NCI-H2196 (cell line): ENCODE data around the gene SAMD14.

ENCODE experiments used
- DNase-seq: peaks from one replicate; lab custom pipeline; 2025; ENCODE audit not compliant: unreplicated experiment; lab: John Stamatoyannopoulos, UW

The SAMD14 gene

GRCh38 chr17:50133769-50134099 is 3.8 kb upstream of the SAMD14 start:
- DNase-seq: no peak

- no peak for DNase-seq
Observed at GRCh38 chr17:50133028-50133768, 3.2 kb upstream of the SAMD14 start.

- no peak for DNase-seq
Observed at GRCh38 chr17:50132104-50132794, 2.3 kb upstream of the SAMD14 start.

GRCh38 chr17:50130559-50131305 is 772 bp upstream of the SAMD14 start:
- DNase-seq: peak; percentile 70

- no peak for DNase-seq
Observed at GRCh38 chr17:50129353-50129727, 620 bp downstream of the SAMD14 start.

- DNase-seq: no peak
Observed at GRCh38 chr17:50128441-50129352, 1.3 kb downstream of the SAMD14 start.

- no peak for DNase-seq
Observed at GRCh38 chr17:50127697-50128361, 2.1 kb downstream of the SAMD14 start.

GRCh38 chr17:50125420-50125997 is 4.5 kb downstream of the SAMD14 start:
- DNase-seq: no peak

GRCh38 chr17:50123649-50124349 is 6.2 kb downstream of the SAMD14 start:
- no peak for DNase-seq

- no peak for DNase-seq
Observed at GRCh38 chr17:50122945-50123344, 7.0 kb downstream of the SAMD14 start.

GRCh38 chr17:50120475-50121253 is 9.3 kb downstream of the SAMD14 start:
- DNase-seq: no peak

GRCh38 chr17:50118828-50119218 is 11.1 kb downstream of the SAMD14 start:
- no peak for DNase-seq

GRCh38 chr17:50118076-50118827 is 11.7 kb downstream of the SAMD14 start:
- DNase-seq: no peak

GRCh38 chr17:50117202-50118051 is 12.5 kb downstream of the SAMD14 start:
- no peak for DNase-seq

GRCh38 chr17:50115756-50116155 is 14.2 kb downstream of the SAMD14 start:
- no peak for DNase-seq

- DNase-seq: peak; percentile 71
Observed at GRCh38 chr17:50114849-50115357, 15.1 kb downstream of the SAMD14 start.

GRCh38 chr17:50114401-50114800 is 15.6 kb downstream of the SAMD14 start:
- DNase-seq: no peak
